ENCODE data around the gene SMAGP.

The SMAGP gene

GRCh38 chr12:51199366-51199945 lies 70.8 kb downstream of the SMAGP start:
- Histone ChIP-seq H3K79me1 (ENCODE audit: low read length) (no peaks in the 10 kb centered on the region), H3K4me1 (ENCODE audit: control insufficient read depth in 1 of 2, insufficient read depth in 2 of 2, low read length in 2 of 2) (no peaks in the 10 kb centered on the region), H4K12ac (ENCODE audit: low read depth, low read length) (no peak overlapping the region)

GRCh38 chr12:51198568-51199365 lies 71.4 kb downstream of the SMAGP start:
- Histone ChIP-seq H2AK5ac (ENCODE audit: low read length) (no peak overlapping the region), H3K36me3 (ENCODE audit: control insufficient read depth in 1 of 2, insufficient read depth in 2 of 2, low read length in 2 of 2) (no peaks in the 10 kb centered on the region), H3K23ac (ENCODE audit: low read length) (no peak overlapping the region), H2BK5ac (ENCODE audit: low read depth, low read length, poor library complexity) (no peak overlapping the region), H3K4ac (ENCODE audit: low read depth, low read length) (no peak overlapping the region), H3K9me3 (ENCODE audit: insufficient read depth, low read depth, low read length) (no peaks in the 10 kb centered on the region), H3K4me2 (ENCODE audit: low read length) (no peak overlapping the region), H4K91ac (ENCODE audit: low read depth, low read length) (no peak overlapping the region), H3K27ac (ENCODE audit: low read depth, low read length) (no peak overlapping the region), H2BK12ac (ENCODE audit: low read length) (no peak overlapping the region), H3K79me2 (ENCODE audit: control insufficient read depth, insufficient read depth, low read length, poor library complexity) (no peaks in the 10 kb centered on the region), H2AFZ (ENCODE audit: insufficient read depth, low read length, poor library complexity) (no peak overlapping the region), H3K14ac (ENCODE audit: low read length) (no peak overlapping the region), H3K9ac (ENCODE audit: low read length) (no peak overlapping the region), H4K12ac (ENCODE audit: low read depth, low read length) (no peak overlapping the region), H3K27me3 (ENCODE audit: insufficient read depth, low read length) (no peaks in the 10 kb centered on the region), H4K8ac (ENCODE audit: low read depth, low read length) (no peak overlapping the region), H3K4me3 (ENCODE audit: low read depth, low read length) (no peak overlapping the region), H3K79me1 (ENCODE audit: low read length) (no peaks in the 10 kb centered on the region), H3K4me1 (ENCODE audit: control insufficient read depth in 1 of 2, insufficient read depth in 2 of 2, low read length in 2 of 2) (no peaks in the 10 kb centered on the region), H3K18ac (ENCODE audit: low read length) (no peak overlapping the region), H2BK120ac (ENCODE audit: insufficient read depth, low read length, poor library complexity) (no peak overlapping the region)
- DNase-seq, result no peak
- no CpG with 5 or more reads among the region's 16 CpGs for WGBS (ENCODE audit: extremely low coverage, insufficient coverage, insufficient read length)

More at GRCh38 chr12:51199366-51199945, 70.8 kb downstream of the SMAGP start:
- Histone ChIP-seq H3K18ac (ENCODE audit: low read length) (no peak overlapping the region), H3K79me2 (ENCODE audit: control insufficient read depth, insufficient read depth, low read length, poor library complexity) (no peaks in the 10 kb centered on the region), H3K9me3 (ENCODE audit: insufficient read depth, low read depth, low read length) (no peaks in the 10 kb centered on the region), H3K4ac (ENCODE audit: low read depth, low read length) (no peak overlapping the region), H3K14ac (ENCODE audit: low read length) (no peak overlapping the region), H3K27me3 (ENCODE audit: insufficient read depth, low read length) (no peaks in the 10 kb centered on the region), H3K23ac (ENCODE audit: low read length) (no peak overlapping the region), H3K27ac (ENCODE audit: low read depth, low read length) (no peak overlapping the region), H4K8ac (ENCODE audit: low read depth, low read length) (no peak overlapping the region), H2AK5ac (ENCODE audit: low read length) (no peak overlapping the region), H3K9ac (ENCODE audit: low read length) (no peak overlapping the region), H2AFZ (ENCODE audit: insufficient read depth, low read length, poor library complexity) (no peak overlapping the region), H2BK12ac (ENCODE audit: low read length) (no peak overlapping the region), H2BK5ac (ENCODE audit: low read depth, low read length, poor library complexity) (no peak overlapping the region), H3K4me3 (ENCODE audit: low read depth, low read length) (no peak overlapping the region), H3K36me3 (ENCODE audit: control insufficient read depth in 1 of 2, insufficient read depth in 2 of 2, low read length in 2 of 2) (no peaks in the 10 kb centered on the region), H3K4me2 (ENCODE audit: low read length) (no peak overlapping the region), H4K91ac (ENCODE audit: low read depth, low read length) (no peak overlapping the region), H2BK120ac (ENCODE audit: insufficient read depth, low read length, poor library complexity) (no peak overlapping the region)
- WGBS (ENCODE audit: extremely low coverage, insufficient coverage, insufficient read length), result no CpG with 5 or more reads among the region's 10 CpGs
- no peak for DNase-seq

GRCh38 chr12:51197736-51198567 lies 72.3 kb downstream of the SMAGP start:
- Histone ChIP-seq H3K4me1 (ENCODE audit: control insufficient read depth in 1 of 2, insufficient read depth in 2 of 2, low read length in 2 of 2) (no peaks in the 10 kb centered on the region), H3K4ac (ENCODE audit: low read depth, low read length) (no peak overlapping the region), H4K12ac (ENCODE audit: low read depth, low read length) (no peak overlapping the region), H3K9me3 (ENCODE audit: insufficient read depth, low read depth, low read length) (no peaks in the 10 kb centered on the region), H3K18ac (ENCODE audit: low read length) (no peak overlapping the region), H2AFZ (ENCODE audit: insufficient read depth, low read length, poor library complexity) (no peak overlapping the region), H4K91ac (ENCODE audit: low read depth, low read length) (no peak overlapping the region), H2BK12ac (ENCODE audit: low read length) (no peak overlapping the region), H3K9ac (ENCODE audit: low read length) (no peak overlapping the region), H4K8ac (ENCODE audit: low read depth, low read length) (no peak overlapping the region), H2BK120ac (ENCODE audit: insufficient read depth, low read length, poor library complexity) (no peak overlapping the region), H3K27me3 (ENCODE audit: insufficient read depth, low read length) (no peaks in the 10 kb centered on the region), H3K27ac (ENCODE audit: low read depth, low read length) (no peak overlapping the region), H3K79me1 (ENCODE audit: low read length) (no peaks in the 10 kb centered on the region), H3K4me3 (ENCODE audit: low read depth, low read length) (no peak overlapping the region), H3K79me2 (ENCODE audit: control insufficient read depth, insufficient read depth, low read length, poor library complexity) (no peaks in the 10 kb centered on the region), H2BK5ac (ENCODE audit: low read depth, low read length, poor library complexity) (no peak overlapping the region), H3K14ac (ENCODE audit: low read length) (no peak overlapping the region), H3K23ac (ENCODE audit: low read length) (no peak overlapping the region), H2AK5ac (ENCODE audit: low read length) (no peak overlapping the region), H3K36me3 (ENCODE audit: control insufficient read depth in 1 of 2, insufficient read depth in 2 of 2, low read length in 2 of 2) (no peaks in the 10 kb centered on the region), H3K4me2 (ENCODE audit: low read length) (no peak overlapping the region)
- DNase-seq, result no peak
- no CpG with 5 or more reads among the region's 38 CpGs for WGBS (ENCODE audit: extremely low coverage, insufficient coverage, insufficient read length)

DNA sequence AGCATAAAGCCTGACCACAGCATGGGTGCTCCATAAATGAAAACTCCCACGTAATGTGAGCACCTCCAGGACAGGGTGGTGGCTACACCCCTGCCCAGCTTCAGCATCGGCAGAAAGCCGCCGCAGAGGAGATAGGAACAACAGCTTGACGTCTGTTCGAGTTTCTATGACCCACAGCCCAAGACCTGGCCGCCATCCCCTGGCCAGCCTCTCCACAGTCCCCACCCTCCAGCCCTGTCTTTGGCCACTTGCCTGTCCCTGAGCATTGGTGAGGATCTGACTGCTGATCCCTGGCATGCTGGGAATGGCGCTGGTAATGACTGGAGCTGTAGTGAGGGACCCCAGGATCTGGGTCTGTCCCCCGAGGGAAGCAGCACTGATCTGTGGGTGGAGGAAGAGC lies 73.7 kb downstream of the SMAGP start:
- Histone ChIP-seq H3K79me1 (ENCODE audit: low read length) (no peaks in the 10 kb centered on the region), H2BK5ac (ENCODE audit: low read depth, low read length, poor library complexity) (no peak overlapping the region), H2BK120ac (ENCODE audit: insufficient read depth, low read length, poor library complexity) (no peak overlapping the region), H3K4me2 (ENCODE audit: low read length) (no peak overlapping the region), H3K4me1 (ENCODE audit: control insufficient read depth in 1 of 2, insufficient read depth in 2 of 2, low read length in 2 of 2) (no peaks in the 10 kb centered on the region), H3K36me3 (ENCODE audit: control insufficient read depth in 1 of 2, insufficient read depth in 2 of 2, low read length in 2 of 2) (no peaks in the 10 kb centered on the region), H3K9ac (ENCODE audit: low read length) (no peak overlapping the region), H3K79me2 (ENCODE audit: control insufficient read depth, insufficient read depth, low read length, poor library complexity) (no peaks in the 10 kb centered on the region), H3K27ac (ENCODE audit: low read depth, low read length) (no peak overlapping the region), H3K27me3 (ENCODE audit: insufficient read depth, low read length) (no peaks in the 10 kb centered on the region), H2BK12ac (ENCODE audit: low read length) (no peak overlapping the region), H3K9me3 (ENCODE audit: insufficient read depth, low read depth, low read length) (no peaks in the 10 kb centered on the region), H3K4me3 (ENCODE audit: low read depth, low read length) (no peak overlapping the region), H3K4ac (ENCODE audit: low read depth, low read length) (no peak overlapping the region), H3K18ac (ENCODE audit: low read length) (no peak overlapping the region), H2AFZ (ENCODE audit: insufficient read depth, low read length, poor library complexity) (no peak overlapping the region), H2AK5ac (ENCODE audit: low read length) (no peak overlapping the region), H4K91ac (ENCODE audit: low read depth, low read length) (no peak overlapping the region), H3K23ac (ENCODE audit: low read length) (no peak overlapping the region), H4K8ac (ENCODE audit: low read depth, low read length) (no peak overlapping the region), H4K12ac (ENCODE audit: low read depth, low read length) (no peak overlapping the region), H3K14ac (ENCODE audit: low read length) (no peak overlapping the region)
- no peak for DNase-seq
- no CpG with 5 or more reads among the region's 9 CpGs for WGBS (ENCODE audit: extremely low coverage, insufficient coverage, insufficient read length)
